H9 (cell line): ENCODE results near the gene ARHGAP15. TPM values are rescaled to one million over a fixed set of nuclear protein-coding genes. Genes with fewer than 3 reads are reported as not detected.

Experiments used
- DNase-seq: peaks from one replicate; pipeline ENCODE4 v3.0.0-alpha.2; 2017
- H2AFZ ChIP-seq: one replicate; pipeline ENCODE4 v1.6.1; 2013; ENCODE audit warnings: mild to moderate bottlenecking, low read length, control low read depth, moderate library complexity
- H2AK5ac ChIP-seq: 2 replicates; pipeline ENCODE4 v1.6.1; 2013; ENCODE audit warnings: low read length, control low read depth, mixed read lengths; ENCODE audit not compliant: insufficient read length
- H2BK120ac ChIP-seq: one replicate; pipeline ENCODE4 v1.6.1; 2013; ENCODE audit warnings: low read depth, mild to moderate bottlenecking, low read length, control low read depth, inconsistent platforms; ENCODE audit not compliant: poor library complexity, severe bottlenecking
- H2BK12ac ChIP-seq: 2 replicates; pipeline ENCODE4 v1.6.1; 2013; ENCODE audit warnings: low read length, control low read depth, mixed read lengths, low read depth; ENCODE audit not compliant: insufficient read length
- H2BK15ac ChIP-seq: 2 replicates; pipeline ENCODE4 v1.6.1; 2013; ENCODE audit warnings: low read depth, low read length, control low read depth
- H2BK20ac ChIP-seq: one replicate; pipeline ENCODE4 v1.6.1; 2013; ENCODE audit warnings: low read depth, mild to moderate bottlenecking, low read length, control low read depth, inconsistent platforms; ENCODE audit not compliant: poor library complexity, severe bottlenecking
- H2BK5ac ChIP-seq: 2 replicates; pipeline ENCODE4 v1.6.1; 2013; ENCODE audit warnings: low read length, control low read depth, mixed read lengths; ENCODE audit not compliant: insufficient read length
- H3K14ac ChIP-seq: 2 replicates; pipeline ENCODE4 v1.6.1; 2013; ENCODE audit warnings: low read length, control low read depth; ENCODE audit not compliant: insufficient read depth
- H3K18ac ChIP-seq: 2 replicates; pipeline ENCODE4 v1.6.1; 2013; ENCODE audit warnings: low read depth, mild to moderate bottlenecking, mixed read lengths, low read length, control low read depth; ENCODE audit not compliant: insufficient read length
- H3K23ac ChIP-seq: 2 replicates; pipeline ENCODE4 v1.6.1; 2013; ENCODE audit warnings: low read length, control low read depth, mixed read lengths, low read depth; ENCODE audit not compliant: insufficient read length
- H3K23me2 ChIP-seq: 2 replicates; pipeline ENCODE4 v1.6.1; 2013; ENCODE audit warnings: low read depth, mild to moderate bottlenecking, mixed read lengths, low read length, control low read depth; ENCODE audit not compliant: insufficient read length, poor library complexity, severe bottlenecking
- H3K27ac ChIP-seq: 2 replicates; pipeline ENCODE4 v1.5.1; 2013; ENCODE audit warnings: low read length, control low read depth, mixed read lengths, low read depth; ENCODE audit not compliant: insufficient read length
- H3K27me3 ChIP-seq: 2 replicates; pipeline ENCODE4 v1.6.1; 2013; ENCODE audit warnings: low read length, control low read depth, inconsistent platforms; ENCODE audit not compliant: insufficient read depth
- H3K4ac ChIP-seq: 2 replicates; pipeline ENCODE4 v1.6.1; 2013; ENCODE audit warnings: low read depth, mild to moderate bottlenecking, control low read depth, inconsistent platforms, low read length, moderate library complexity
- H3K4me1 ChIP-seq: 2 replicates; pipeline ENCODE4 v1.6.1; 2013; ENCODE audit warnings: low read length, control low read depth, inconsistent platforms; ENCODE audit not compliant: insufficient read depth
- H3K4me2 ChIP-seq: 2 replicates; pipeline ENCODE4 v1.6.1; 2013; ENCODE audit warnings: low read length, control low read depth, mixed read lengths; ENCODE audit not compliant: insufficient read length, insufficient read depth
- H3K56ac ChIP-seq: 2 replicates; pipeline ENCODE4 v1.6.1; 2013; ENCODE audit warnings: low read depth, mild to moderate bottlenecking, mixed read lengths, low read length, control low read depth; ENCODE audit not compliant: insufficient read length
- H3K79me1 ChIP-seq: 2 replicates; pipeline ENCODE4 v1.6.1; 2013; ENCODE audit warnings: low read depth, mild to moderate bottlenecking, moderate library complexity, low read length, control low read depth, inconsistent platforms; ENCODE audit not compliant: insufficient read depth, poor library complexity, severe bottlenecking
- H3K79me2 ChIP-seq: 2 replicates; pipeline ENCODE4 v1.6.1; 2013; ENCODE audit warnings: low read length, control low read depth, inconsistent platforms; ENCODE audit not compliant: insufficient read depth
- H3K9ac ChIP-seq: 2 replicates; pipeline ENCODE4 v1.6.1; 2013; ENCODE audit warnings: low read length, control low read depth, mixed read lengths; ENCODE audit not compliant: insufficient read length; ENCODE audit errors: extremely low read depth
- H3K9me3 ChIP-seq: one replicate; pipeline ENCODE4 v1.6.1; 2013; ENCODE audit warnings: low read depth, low read length, inconsistent platforms; ENCODE audit not compliant: control insufficient read depth
- H3T11ph ChIP-seq: one replicate; pipeline ENCODE4 v1.6.1; 2013; ENCODE audit warnings: mild to moderate bottlenecking, low read length, control low read depth, inconsistent platforms
- H4K20me1 ChIP-seq: one replicate; pipeline ENCODE4 v1.6.1; 2013; ENCODE audit not compliant: control insufficient read depth, insufficient read length, insufficient read depth
- H4K5ac ChIP-seq: 2 replicates; pipeline ENCODE4 v1.6.1; 2013; ENCODE audit warnings: low read depth, mild to moderate bottlenecking, mixed read lengths, low read length, control low read depth; ENCODE audit not compliant: insufficient read length
- H4K8ac ChIP-seq: replicated peaks from 2 replicates; pipeline ENCODE4 v1.6.1; 2013; ENCODE audit warnings: low read length, control low read depth, mixed read lengths, low read depth; ENCODE audit not compliant: insufficient read length
- H4K91ac ChIP-seq: 2 replicates; pipeline ENCODE4 v1.6.1; 2013; ENCODE audit warnings: low read depth, mild to moderate bottlenecking, moderate library complexity, mixed read lengths, low read length, control low read depth; ENCODE audit not compliant: insufficient read length
- H3K27ac Mint-ChIP-seq, 3 experiments: 2 replicates in 2 of 3; 3 replicates in 1 of 3; pipeline ENCODE4 v1.8.0; 2020 to 2021; ENCODE audit warnings: mixed read lengths in 3 of 3, mild to moderate bottlenecking in 1 of 3, moderate library complexity in 1 of 3
- H3K27me3 Mint-ChIP-seq: 2 replicates; pipeline ENCODE4 v1.8.0; 2021; ENCODE audit warnings: low read depth, mild to moderate bottlenecking, moderate library complexity, mixed read lengths
- H3K36me3 Mint-ChIP-seq, 3 experiments: 2 replicates in 2 of 3; 3 replicates in 1 of 3; pipeline ENCODE4 v1.8.0; 2020 to 2021; ENCODE audit warnings: low read depth in 3 of 3, mixed read lengths in 3 of 3; ENCODE audit not compliant: insufficient read depth in 1 of 3
- H3K4me1 Mint-ChIP-seq, 2 experiments: 2 replicates each; pipeline ENCODE4 v1.8.0; 2020; ENCODE audit warnings: mixed read lengths in 2 of 2
- H3K4me3 Mint-ChIP-seq, 2 experiments: 2 replicates in 1 of 2; 3 replicates in 1 of 2; pipeline ENCODE4 v1.8.0; 2020 to 2021; ENCODE audit warnings: mild to moderate bottlenecking in 2 of 2, mixed read lengths in 2 of 2, moderate library complexity in 1 of 2
- H3K9me3 Mint-ChIP-seq, 2 experiments: 2 replicates in 1 of 2; 3 replicates in 1 of 2; pipeline ENCODE4 v1.8.0; 2020; ENCODE audit warnings: mild to moderate bottlenecking in 2 of 2, mixed read lengths in 2 of 2, moderate library complexity in 1 of 2
- WGBS: extraction: QIAGEN DNeasy Blood & Tissue Kit; methylation state at CpG from one replicate; pipeline ENCODE4 v1.1.7; 2013; ENCODE audit warnings: missing lambda C conversion rate, low lambda C conversion rate, mixed read lengths; ENCODE audit not compliant: insufficient read length; ENCODE audit errors: extremely low coverage; 5-methylcytosine and 5-hydroxymethylcytosine counted together
- total RNA-seq: library from RNA; stranded (reverse); gene quantifications from 2 replicates; pipeline ENCODE4 v1.2.1, GENCODE V29; 2021
- TF ChIP-seq, protein P1 (sequence below): fragments of 200-600 bp; sonication (generic); conservative IDR thresholded peaks from 3 replicates; pipeline ENCODE4 v1.8.0; 2021; ENCODE audit warnings: antibody characterized with exemption, mild to moderate bottlenecking

The ARHGAP15 gene
- total RNA-seq, 1 experiment from 2014 or later: not detected

DNA sequence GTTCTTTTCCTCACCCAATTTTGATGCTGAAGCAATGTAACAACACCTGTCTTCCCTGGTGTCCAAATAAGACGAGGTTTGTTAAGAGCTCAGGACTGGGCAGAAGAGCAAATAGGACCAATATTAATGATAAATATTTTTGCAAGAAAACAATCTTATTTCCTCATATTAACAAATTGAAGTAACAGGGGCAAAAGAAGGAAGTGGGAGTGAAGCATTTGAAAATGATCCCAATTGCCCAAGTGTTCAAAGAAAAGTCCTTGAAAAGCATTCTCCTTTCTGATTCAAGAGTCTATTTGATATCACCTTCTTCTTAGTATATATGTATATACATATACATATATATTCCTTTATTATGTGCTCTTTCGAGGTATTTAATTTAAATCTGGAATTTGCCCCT lies 418.8 kb downstream of the ARHGAP15 start:
- Mint-ChIP-seq H3K9me3 (peaks cover 3% of the 10 kb centered on the region in 2 experiments), H3K36me3 (peaks cover 3 to 4% (median 3%) of the 10 kb centered on the region in 3 experiments; a peak in 3 of 7 replicates), H3K4me3 (no peak overlapping the region), H3K27me3 (no peaks in the 10 kb centered on the region), H3K4me1 (peaks cover 18 to 27% of the 10 kb centered on the region in 2 experiments), H3K27ac (no peak overlapping the region)
- Histone ChIP-seq H2BK120ac (no peak overlapping the region), H3K27me3 (no peaks in the 10 kb centered on the region), H4K20me1 (no peaks in the 10 kb centered on the region), H3K9me3 (no peaks in the 10 kb centered on the region), H3K18ac (no peak overlapping the region), H2AFZ (no peak overlapping the region), H3K56ac (no peak overlapping the region), H2BK12ac (no peak overlapping the region), H4K5ac (no peak overlapping the region), H3K4me1 (no peaks in the 10 kb centered on the region; the same call in 1 of the 2 replicates), H3K79me2 (no peaks in the 10 kb centered on the region), H3K27ac (no peak overlapping the region), H3K4me2 (no peak overlapping the region), H3K4ac (no peak overlapping the region), H3T11ph (no peak overlapping the region), H3K79me1 (no peaks in the 10 kb centered on the region), H3K14ac (no peak overlapping the region), H2BK20ac (no peak overlapping the region), H2BK15ac (no peak overlapping the region), H4K91ac (no peak overlapping the region), H2BK5ac (no peak overlapping the region), H4K8ac (no peak overlapping the region), H2AK5ac (no peak overlapping the region), H3K23me2 (no peaks in the 10 kb centered on the region), H3K9ac (no peak overlapping the region), H3K23ac (no peak overlapping the region)
- no peak for DNase-seq
- WGBS: no CpG with 5 or more reads among the region's 2 CpGs
- TF ChIP-seq, protein P1, sequence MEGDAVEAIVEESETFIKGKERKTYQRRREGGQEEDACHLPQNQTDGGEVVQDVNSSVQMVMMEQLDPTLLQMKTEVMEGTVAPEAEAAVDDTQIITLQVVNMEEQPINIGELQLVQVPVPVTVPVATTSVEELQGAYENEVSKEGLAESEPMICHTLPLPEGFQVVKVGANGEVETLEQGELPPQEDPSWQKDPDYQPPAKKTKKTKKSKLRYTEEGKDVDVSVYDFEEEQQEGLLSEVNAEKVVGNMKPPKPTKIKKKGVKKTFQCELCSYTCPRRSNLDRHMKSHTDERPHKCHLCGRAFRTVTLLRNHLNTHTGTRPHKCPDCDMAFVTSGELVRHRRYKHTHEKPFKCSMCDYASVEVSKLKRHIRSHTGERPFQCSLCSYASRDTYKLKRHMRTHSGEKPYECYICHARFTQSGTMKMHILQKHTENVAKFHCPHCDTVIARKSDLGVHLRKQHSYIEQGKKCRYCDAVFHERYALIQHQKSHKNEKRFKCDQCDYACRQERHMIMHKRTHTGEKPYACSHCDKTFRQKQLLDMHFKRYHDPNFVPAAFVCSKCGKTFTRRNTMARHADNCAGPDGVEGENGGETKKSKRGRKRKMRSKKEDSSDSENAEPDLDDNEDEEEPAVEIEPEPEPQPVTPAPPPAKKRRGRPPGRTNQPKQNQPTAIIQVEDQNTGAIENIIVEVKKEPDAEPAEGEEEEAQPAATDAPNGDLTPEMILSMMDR: no peak
